ENCODE measurements around the gene GLA. TPM values are rescaled to one million over a fixed set of nuclear protein-coding genes. Genes with fewer than 3 reads are reported as not detected.
A peak's percentile ranks its signal among the peaks of the same experiment; 100 is the strongest.

Gene GLA
- total and polyA plus RNA-seq, 9 of the 15 experiments (the other 6 are each of a cell fraction or from before 2014, with no cell fraction given) = 41.7 to 146 (median 73.8) TPM

DNA sequence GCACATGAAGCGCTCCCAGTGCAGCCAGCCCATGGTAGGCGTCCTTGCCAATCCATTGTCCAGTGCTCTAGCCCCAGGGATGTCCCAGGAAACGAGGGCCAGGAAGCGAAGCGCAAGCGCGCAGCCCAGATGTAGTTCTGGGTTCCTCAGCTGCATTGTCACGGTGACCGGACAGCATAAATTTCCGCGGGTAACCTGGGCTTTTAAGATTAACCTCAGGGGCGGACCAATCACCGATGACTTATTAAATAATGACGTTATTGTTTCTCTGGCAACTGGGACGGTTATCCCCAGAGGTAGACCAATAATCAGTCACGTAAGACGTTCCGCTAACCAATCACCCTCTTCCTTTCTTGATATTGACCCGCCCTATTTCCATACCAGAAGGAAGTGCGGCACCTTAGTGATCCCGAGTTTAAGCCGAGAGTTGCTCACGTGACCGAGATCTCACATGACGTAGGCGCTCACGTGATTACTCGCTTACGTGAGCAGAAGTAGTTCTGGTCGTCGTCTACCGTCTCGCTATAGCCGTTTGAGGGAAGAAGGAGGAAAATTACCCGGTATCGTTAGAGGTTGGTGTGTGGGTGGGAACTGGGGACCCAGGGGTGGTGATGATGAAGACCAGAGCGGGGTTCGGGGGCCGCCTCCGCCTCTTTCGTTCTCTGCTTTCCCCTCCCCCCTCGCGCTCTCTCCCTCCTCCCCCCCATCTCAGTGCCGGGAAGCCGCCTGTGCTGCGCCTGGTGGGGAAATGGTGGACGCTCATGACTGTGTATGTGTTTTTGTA lies at the start of gene GLA, which contains the start of gene HNRNPH2 (continued):
- TF ChIP-seq, protein P1, sequence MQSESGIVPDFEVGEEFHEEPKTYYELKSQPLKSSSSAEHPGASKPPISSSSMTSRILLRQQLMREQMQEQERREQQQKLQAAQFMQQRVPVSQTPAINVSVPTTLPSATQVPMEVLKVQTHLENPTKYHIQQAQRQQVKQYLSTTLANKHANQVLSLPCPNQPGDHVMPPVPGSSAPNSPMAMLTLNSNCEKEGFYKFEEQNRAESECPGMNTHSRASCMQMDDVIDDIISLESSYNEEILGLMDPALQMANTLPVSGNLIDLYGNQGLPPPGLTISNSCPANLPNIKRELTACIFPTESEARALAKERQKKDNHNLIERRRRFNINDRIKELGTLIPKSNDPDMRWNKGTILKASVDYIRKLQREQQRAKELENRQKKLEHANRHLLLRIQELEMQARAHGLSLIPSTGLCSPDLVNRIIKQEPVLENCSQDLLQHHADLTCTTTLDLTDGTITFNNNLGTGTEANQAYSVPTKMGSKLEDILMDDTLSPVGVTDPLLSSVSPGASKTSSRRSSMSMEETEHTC (IDR thresholded peaks at IDR 0.05) = peak; percentile 59
- peak; percentile 89 for TF ChIP-seq BRD9 (IDR thresholded peaks at IDR 0.05; ENCODE audit: low read depth, partially characterized antibody)
- TF ChIP-seq NR2C1 (IDR thresholded peaks at IDR 0.05) = peak; percentile 75
- TF ChIP-seq NR2C1 (tag; IDR thresholded peaks at IDR 0.05) = peak; percentile 33; the same call in 1 of the 2 replicates
- TF ChIP-seq ARNT (IDR thresholded peaks at IDR 0.05) = peak; percentile 77 to 83; a peak in 3 of 4 replicates
- TF ChIP-seq EP400 (IDR thresholded peaks at IDR 0.05) = peak; percentile 95
- TF ChIP-seq POLR2AphosphoS5 (IDR thresholded peaks at IDR 0.05; ENCODE audit: control insufficient read depth, insufficient read depth, low read depth, low read length) = peak; percentile 77
- TF ChIP-seq SREBF1 (IDR thresholded peaks at IDR 0.05; ENCODE audit: borderline replicate concordance, low read depth, low read length) = peak; percentile 71; the same call in 1 of the 2 replicates
- peak; percentile 82; the same call in 1 of the 2 replicates for TF ChIP-seq SPI1 (IDR thresholded peaks at IDR 0.05; ENCODE audit: borderline replicate concordance, low read depth, low read length)
- TF ChIP-seq POLR2H (tag; IDR thresholded peaks at IDR 0.05; ENCODE audit: low read depth) = 0 out of 2 replicates have a peak, but pooled peaks have one; percentile 65
- TF ChIP-seq OTX1 (CRISPR knock-in tag; IDR thresholded peaks at IDR 0.05) = 0 out of 2 replicates have a peak, but pooled peaks have one; percentile 12
- peak; percentile 81 for TF ChIP-seq EGR1 (conservative IDR thresholded peaks at IDR 0.05)
- TF ChIP-seq, protein P2, sequence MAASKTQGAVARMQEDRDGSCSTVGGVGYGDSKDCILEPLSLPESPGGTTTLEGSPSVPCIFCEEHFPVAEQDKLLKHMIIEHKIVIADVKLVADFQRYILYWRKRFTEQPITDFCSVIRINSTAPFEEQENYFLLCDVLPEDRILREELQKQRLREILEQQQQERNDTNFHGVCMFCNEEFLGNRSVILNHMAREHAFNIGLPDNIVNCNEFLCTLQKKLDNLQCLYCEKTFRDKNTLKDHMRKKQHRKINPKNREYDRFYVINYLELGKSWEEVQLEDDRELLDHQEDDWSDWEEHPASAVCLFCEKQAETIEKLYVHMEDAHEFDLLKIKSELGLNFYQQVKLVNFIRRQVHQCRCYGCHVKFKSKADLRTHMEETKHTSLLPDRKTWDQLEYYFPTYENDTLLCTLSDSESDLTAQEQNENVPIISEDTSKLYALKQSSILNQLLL (CRISPR knock-in tag; IDR thresholded peaks at IDR 0.05; ENCODE audit: borderline replicate concordance) = no peak
- 0 out of 2 replicates have a peak, but pooled peaks have one; percentile 38 for TF ChIP-seq ZNF175 (CRISPR knock-in tag; IDR thresholded peaks at IDR 0.05; ENCODE audit: low read depth)
- no peak for TF ChIP-seq ZNF766 (CRISPR knock-in tag; conservative IDR thresholded peaks at IDR 0.05)
- peak in 1 of 2 experiments; percentile 89; a peak in 2 of 4 replicates for TF ChIP-seq HDAC1 (IDR thresholded peaks at IDR 0.05)
- TF ChIP-seq NBN (IDR thresholded peaks at IDR 0.05; ENCODE audit: low read depth) = peak; percentile 87

Measured in K562 (cell line).